HG03354 (cell line): Measurements from ENCODE around the gene EPHA2.

ENCODE experiments used
- ATAC-seq: cut with Tn5 transposase; IDR thresholded peaks from one replicate; pipeline ENCODE4 v1.9.1; 2021; ENCODE audit warnings: mild to moderate bottlenecking; ENCODE audit not compliant: unreplicated experiment, poor library complexity, severe bottlenecking

EPHA2 gene

DNA sequence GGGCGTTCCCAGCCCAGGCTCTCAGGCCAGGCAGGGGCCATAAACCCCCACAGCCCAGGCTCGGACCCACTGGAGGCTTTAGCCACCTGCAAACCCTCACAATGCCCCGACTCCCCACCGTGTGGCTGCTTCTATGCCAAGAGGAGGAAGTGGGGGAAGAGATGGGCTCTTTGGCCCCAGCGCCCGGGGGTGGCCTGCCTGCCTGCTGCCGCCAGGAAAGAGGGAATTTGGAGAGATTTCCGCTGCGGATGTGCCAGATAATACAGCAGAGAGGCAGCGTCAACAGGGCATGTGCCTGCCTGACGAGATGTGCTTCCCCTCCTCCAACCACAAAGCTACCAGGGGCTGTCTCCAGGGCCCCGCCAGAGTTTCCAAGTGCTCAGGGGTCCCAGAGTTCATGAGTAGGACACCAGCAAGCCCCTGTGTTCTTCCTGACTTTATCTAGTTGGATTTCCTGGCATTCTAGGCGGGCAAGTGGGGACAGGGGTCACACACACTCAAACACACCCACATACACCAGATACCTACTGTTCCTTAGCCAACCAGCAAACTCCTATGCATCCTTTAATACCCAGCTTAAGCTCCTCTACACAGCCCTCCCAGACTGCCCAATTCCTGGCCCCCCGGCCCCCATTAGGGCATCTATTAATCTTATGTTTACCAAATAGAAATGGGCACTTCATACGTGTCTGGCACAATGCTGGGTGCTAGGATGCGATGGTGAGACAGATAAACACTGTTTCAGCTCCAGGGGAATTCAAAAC, 14.1 kb downstream of the EPHA2 start:
- ATAC-seq = no peak

DNA sequence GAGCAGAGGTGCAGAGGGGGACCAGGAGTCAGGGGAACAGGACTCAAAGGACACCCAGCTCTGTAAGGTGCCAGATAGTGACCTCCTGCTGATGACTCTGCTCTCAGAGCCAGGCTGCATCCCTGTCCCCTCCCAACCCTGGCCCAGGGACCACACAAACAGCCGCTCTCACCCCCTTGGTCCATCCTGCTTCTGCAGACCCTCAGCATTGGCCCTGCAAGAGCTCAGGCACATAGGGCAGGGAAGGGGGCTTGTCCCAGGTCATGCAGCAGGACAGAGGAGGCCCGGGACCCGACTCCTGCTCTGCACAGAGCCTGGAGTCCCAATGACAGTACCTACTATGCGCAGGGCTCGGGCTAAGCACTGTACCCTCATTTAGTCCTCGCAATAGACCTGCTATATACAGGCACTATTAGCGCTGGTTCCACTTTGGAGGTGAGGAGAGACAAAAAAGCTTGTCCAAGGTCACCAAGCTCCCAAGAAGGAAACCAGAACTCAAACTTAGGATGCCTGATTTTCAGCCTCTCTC, 15.7 kb downstream of the EPHA2 start:
- no peak for ATAC-seq

DNA sequence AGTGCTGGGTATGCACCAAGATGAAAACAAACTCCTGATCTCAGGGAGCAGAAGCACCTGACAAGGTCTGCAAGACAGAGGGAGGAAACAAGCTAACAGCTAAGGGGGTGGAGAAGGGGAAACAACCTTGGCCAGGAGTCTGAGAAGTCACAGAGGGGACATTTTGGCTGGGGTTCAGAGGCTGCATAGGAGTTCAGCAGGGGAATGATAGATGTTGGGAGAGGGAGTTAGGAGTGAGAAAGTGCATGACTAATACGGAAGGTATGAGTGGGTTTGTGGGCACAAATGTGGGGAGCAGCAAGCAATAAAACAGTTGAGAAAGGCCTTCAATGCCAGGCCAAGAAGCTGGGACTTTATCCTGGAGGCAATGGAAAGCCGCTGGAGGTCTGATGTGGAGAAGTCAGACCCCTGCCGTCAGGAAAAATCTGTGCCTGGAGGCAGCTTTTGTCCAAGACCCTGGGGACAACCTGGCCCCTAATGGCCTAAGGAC, 16.4 kb downstream of the EPHA2 start:
- ATAC-seq = no peak

GRCh38 chr1:16138772-16139221, 17.1 kb downstream of the EPHA2 start:
- no peak for ATAC-seq

DNA sequence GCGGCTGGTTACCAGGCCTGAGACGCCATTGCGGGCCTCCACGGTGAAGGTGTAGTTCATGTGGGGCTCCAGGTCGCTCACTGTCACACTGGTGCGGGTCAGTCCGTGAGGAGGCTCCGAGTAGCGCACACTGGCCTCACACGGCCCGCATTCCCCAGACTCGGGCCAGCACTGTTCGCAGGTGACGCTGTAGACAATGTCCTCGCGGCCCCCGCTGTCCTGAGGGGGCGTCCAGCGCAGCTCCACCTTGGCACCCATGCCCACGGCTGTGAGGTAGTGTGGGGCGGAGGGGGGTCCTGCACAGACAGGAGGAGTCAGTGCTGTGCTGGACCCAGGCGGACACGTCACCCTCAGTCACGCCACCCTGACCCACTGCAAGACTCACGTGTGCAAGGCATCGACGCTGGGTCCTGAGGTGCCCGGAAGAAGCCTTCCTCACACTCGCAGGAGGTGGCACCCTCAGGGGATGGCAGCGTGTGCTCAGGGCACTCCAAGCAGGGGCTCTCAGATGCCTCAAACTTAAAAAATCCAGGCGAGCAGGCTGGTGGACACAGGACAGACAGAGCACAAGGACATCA, 17.9 kb downstream of the EPHA2 start:
- ATAC-seq = no peak

DNA sequence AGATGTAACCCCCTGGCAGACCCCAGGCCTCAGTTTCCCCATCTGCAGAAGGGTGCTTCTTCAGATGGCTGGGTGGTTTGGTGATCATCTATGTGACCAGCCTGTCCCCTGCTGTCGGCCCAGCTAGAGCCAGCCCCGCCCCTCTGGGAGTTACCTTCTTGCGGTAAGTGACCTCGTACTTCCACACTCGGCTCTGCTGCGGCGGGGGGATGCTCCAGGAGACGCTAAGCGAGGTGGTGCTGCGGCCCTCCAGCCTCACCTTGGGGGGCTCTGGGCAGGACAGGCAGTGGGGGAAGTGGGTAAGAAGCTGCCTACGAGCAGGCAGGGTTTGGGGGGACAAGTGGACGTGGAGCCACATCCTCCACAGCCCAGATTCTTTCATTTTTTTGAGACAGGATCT, 20.4 kb downstream of the EPHA2 start:
- ATAC-seq = no peak

- no peak for ATAC-seq
Measured at GRCh38 chr1:16134906-16135305, 21.0 kb downstream of the EPHA2 start.

DNA sequence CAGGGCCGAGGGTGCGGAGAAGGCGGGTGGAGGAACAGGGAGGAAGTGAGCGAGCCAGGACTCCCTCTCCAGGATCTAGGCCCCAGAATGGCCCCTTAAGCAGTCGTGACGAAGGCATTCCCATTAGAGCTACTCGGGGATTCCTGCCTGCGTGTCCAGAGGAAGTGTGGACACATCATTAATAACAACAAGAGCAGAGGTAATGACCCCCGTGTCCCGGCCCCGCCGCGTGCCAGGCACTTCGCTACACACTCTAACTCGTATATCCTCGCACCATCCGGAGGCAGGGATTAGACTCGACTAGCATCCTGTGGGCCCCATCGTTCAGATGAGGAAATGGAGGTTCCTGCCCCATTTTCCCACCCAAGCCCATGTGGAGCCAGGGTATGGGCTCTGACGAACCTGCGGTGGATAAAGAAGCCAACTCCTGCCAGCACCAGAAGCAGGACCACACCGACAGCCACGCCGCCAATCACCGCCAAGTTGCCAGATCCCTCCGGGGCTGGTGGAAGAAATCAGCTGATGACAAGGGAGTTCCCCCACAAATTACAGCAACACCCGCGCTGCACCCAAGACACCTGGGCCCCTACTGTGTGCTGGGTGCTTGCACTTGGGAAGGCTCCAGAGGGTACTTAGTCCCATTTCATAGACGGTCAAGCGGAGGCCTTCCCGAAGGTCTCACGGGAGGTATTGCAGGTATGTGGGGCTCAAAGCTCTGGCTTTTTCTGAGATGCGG, 21.6 kb downstream of the EPHA2 start:
- ATAC-seq = no peak

GRCh38 chr1:16133007-16133961, 22.6 kb downstream of the EPHA2 start:
- no peak for ATAC-seq

DNA sequence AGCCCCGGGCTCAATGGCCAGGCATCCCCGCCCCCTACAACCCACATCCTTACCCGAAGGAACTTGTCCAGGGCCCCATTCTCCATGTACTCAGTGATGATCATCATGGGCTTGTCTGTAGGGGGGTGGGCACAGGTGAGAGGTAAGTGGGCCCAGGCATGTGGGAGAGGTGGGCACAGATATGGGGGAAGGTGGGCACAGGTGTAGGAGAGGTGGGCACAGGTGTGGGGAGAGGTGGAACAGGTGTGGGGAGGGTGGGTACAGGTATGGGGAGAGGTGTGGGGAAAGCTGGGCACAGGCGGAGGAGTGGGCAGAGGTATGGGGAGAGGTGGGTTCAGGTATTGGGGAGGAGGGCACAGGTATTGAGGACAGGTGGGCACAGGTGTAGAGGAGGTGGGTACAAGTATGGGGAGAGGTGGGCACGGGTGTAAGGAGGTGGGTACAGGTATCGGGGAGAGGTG, 23.5 kb downstream of the EPHA2 start:
- no peak for ATAC-seq

GRCh38 chr1:16131636-16132324, 24.1 kb downstream of the EPHA2 start:
- ATAC-seq = no peak

- ATAC-seq = no peak
Measured at GRCh38 chr1:16130827-16131226, 25.0 kb downstream of the EPHA2 start.

- no peak for ATAC-seq
Measured at GRCh38 chr1:16129921-16130543, 25.8 kb downstream of the EPHA2 start.

GRCh38 chr1:16129316-16129715, 26.6 kb downstream of the EPHA2 start:
- ATAC-seq = no peak

GRCh38 chr1:16128338-16128741, 27.5 kb downstream of the EPHA2 start:
- ATAC-seq = no peak

DNA sequence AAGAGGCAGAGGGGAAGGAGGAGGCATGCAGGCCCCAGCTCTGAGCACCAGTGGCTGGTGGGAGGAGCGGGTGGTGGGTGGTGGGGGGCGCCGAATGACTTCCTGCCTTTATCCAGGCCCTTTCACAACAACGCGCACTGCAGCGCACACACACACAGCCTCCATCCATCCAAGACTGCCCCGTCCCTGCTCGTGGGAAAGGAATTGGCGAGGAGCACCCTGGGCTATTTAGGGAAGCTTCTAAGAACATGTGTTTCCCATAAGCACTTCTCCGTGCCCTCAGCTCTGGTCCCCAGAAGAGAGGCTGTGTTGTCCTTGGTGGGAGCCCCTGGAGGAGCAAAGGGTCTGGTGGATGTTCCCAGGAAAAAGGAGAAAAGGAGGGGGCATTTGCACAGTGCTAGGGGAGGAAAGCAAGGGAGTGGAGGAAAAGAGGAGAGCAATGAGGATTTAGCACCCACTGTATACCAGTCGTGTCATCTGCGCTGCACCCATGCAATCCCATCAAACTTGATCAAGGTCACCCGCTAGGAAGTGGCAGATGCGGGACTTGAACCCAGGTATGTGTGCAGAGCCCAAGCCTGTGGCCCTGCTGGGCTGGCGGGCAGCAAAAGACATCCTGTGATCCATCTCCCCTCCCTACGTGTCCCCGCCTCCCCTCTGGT, 28.1 kb downstream of the EPHA2 start:
- ATAC-seq = no peak

- ATAC-seq = no peak
Measured at GRCh38 chr1:16126743-16127515, 28.9 kb downstream of the EPHA2 start.
